Inflammatory macrophage (primary cell): ENCODE data around the gene PEAR1.

Experiments used
- DNase-seq, 2 donors: peaks; one replicate each; pipeline ENCODE4 v3.0.0-alpha.2; 2020 to 2022

PEAR1 gene

GRCh38 chr1:156901966-156902915 lies 8.7 kb downstream of the PEAR1 start:
- DNase-seq, result no peak

- no peak for DNase-seq
Observed at GRCh38 chr1:156903328-156904091, 10.0 kb downstream of the PEAR1 start.

- DNase-seq, result no peak
Observed at GRCh38 chr1:156904187-156904959, 10.9 kb downstream of the PEAR1 start.

GRCh38 chr1:156905176-156905575 lies 11.7 kb downstream of the PEAR1 start:
- DNase-seq, result no peak

- peak; percentile 67 to 78 for DNase-seq
Observed at GRCh38 chr1:156905651-156906050, 12.1 kb downstream of the PEAR1 start.

- no peak for DNase-seq
Observed at GRCh38 chr1:156906206-156906906, 12.8 kb downstream of the PEAR1 start.

- DNase-seq, result no peak
Observed at GRCh38 chr1:156908541-156908940, 15.0 kb downstream of the PEAR1 start.

- no peak for DNase-seq
Observed at GRCh38 chr1:156908955-156909354, 15.4 kb downstream of the PEAR1 start.

- no peak for DNase-seq
Observed at GRCh38 chr1:156909671-156910070, 16.2 kb downstream of the PEAR1 start.

GRCh38 chr1:156910309-156910782 lies 16.8 kb downstream of the PEAR1 start:
- peak in 1 of 2 donors; percentile 29 for DNase-seq

GRCh38 chr1:156911577-156912298 lies 18.2 kb downstream of the PEAR1 start:
- DNase-seq, result peak; percentile 48 to 59

GRCh38 chr1:156912310-156912709 lies 18.8 kb downstream of the PEAR1 start:
- DNase-seq, result no peak

- DNase-seq, result no peak
Observed at GRCh38 chr1:156912861-156913808, 19.6 kb downstream of the PEAR1 start.

GRCh38 chr1:156913809-156914387 lies 20.4 kb downstream of the PEAR1 start:
- DNase-seq, result no peak

GRCh38 chr1:156914440-156914856 lies 20.9 kb downstream of the PEAR1 start:
- no peak for DNase-seq

GRCh38 chr1:156920233-156921052 lies 26.9 kb downstream of the PEAR1 start, which contains the start of gene LRRC71:
Gene LRRC71 (plus strand): TSS chr1:156920632. CDS start chr1:156920804, 172 bp downstream.
- peak; percentile 75 to 78 for DNase-seq

- no peak for DNase-seq
Observed at GRCh38 chr1:156921053-156921529, 27.6 kb downstream of the PEAR1 start.

- no peak for DNase-seq
Observed at GRCh38 chr1:156922986-156923669, 29.6 kb downstream of the PEAR1 start.
